OCI-LY7 (cell line): ENCODE measurements around the gene AKR1C4. TPM values are rescaled to one million over a fixed set of nuclear protein-coding genes. Genes with fewer than 3 reads are reported as not detected.
"Not testable (repeated sequence)": the region's sequence is repeated elsewhere in the genome, so short reads cannot be mapped to it uniquely, and the experiment has no call there.

Experiments used
- BruUV-seq: library from RNA; stranded (reverse); fragments of 400-500 nt; replicated peaks from 2 replicates; lab custom pipeline; 2021; lab: Mats Ljungman, UMichigan
- CTCF ChIA-PET: fragments of 300-600 bp; sonication (Branson Sonifier 250); formaldehyde crosslinking; loops from one replicate; lab custom pipeline; 2022; ENCODE audit warnings: antibody characterized with exemption; ENCODE audit not compliant: unreplicated experiment; lab: Charles Lee
- POLR2A ChIA-PET: fragments of 300-600 bp; sonication (Branson Sonifier 250); formaldehyde crosslinking; loops from one replicate; lab custom pipeline; 2022; ENCODE audit warnings: antibody characterized with exemption; lab: Charles Lee
- DNase-seq: peaks from one replicate; pipeline ENCODE4 v3.0.0-alpha.2; 2015; ENCODE audit warnings: low spot score
- H2AFZ ChIP-seq: fragments of 200-600 bp; sonication (generic), shearing (Covaris generic); 2 replicates; pipeline ENCODE4 v1.6.1; 2014; ENCODE audit warnings: mild to moderate bottlenecking, antibody characterized with exemption, low read length, moderate library complexity
- H3K27ac ChIP-seq: fragments of 200-600 bp; sonication (generic); 2 replicates; pipeline ENCODE4 v1.5.1; 2014; ENCODE audit warnings: mixed run types, low read depth, mild to moderate bottlenecking, moderate library complexity, low read length, inconsistent platforms; ENCODE audit not compliant: poor library complexity, severe bottlenecking
- H3K36me3 ChIP-seq: fragments of 200-600 bp; sonication (generic); 2 replicates; pipeline ENCODE4 v1.6.1; 2014; ENCODE audit warnings: mild to moderate bottlenecking, antibody characterized with exemption, low read length, moderate library complexity, mixed read lengths; ENCODE audit not compliant: insufficient read depth
- H3K4me1 ChIP-seq: fragments of 200-600 bp; sonication (generic); 2 replicates; pipeline ENCODE4 v1.5.1; 2014; ENCODE audit warnings: mild to moderate bottlenecking, low read length; ENCODE audit not compliant: insufficient read depth, poor library complexity, severe bottlenecking
- H3K4me2 ChIP-seq: fragments of 200-600 bp; sonication (generic); 2 replicates; pipeline ENCODE4 v1.6.1; 2014; ENCODE audit warnings: mild to moderate bottlenecking, low read length
- H3K4me3 ChIP-seq: fragments of 200-600 bp; sonication (generic); 2 replicates; pipeline ENCODE4 v1.5.1; 2014; ENCODE audit warnings: mild to moderate bottlenecking, low read depth, low read length; ENCODE audit not compliant: poor library complexity, severe bottlenecking
- H3K79me2 ChIP-seq: fragments of 200-600 bp; sonication (generic); 2 replicates; pipeline ENCODE4 v1.6.1; 2016; ENCODE audit warnings: low read depth, mild to moderate bottlenecking, low read length, moderate library complexity, mixed read lengths; ENCODE audit not compliant: insufficient read depth
- H3K9me2 ChIP-seq: fragments of 200-600 bp; sonication (generic); 2 replicates; pipeline ENCODE4 v1.6.1; 2016; ENCODE audit warnings: mild to moderate bottlenecking, low read length, mixed read lengths; ENCODE audit not compliant: insufficient read depth
- H3K9me3 ChIP-seq: fragments of 200-600 bp; sonication (generic); 2 replicates; pipeline ENCODE4 v1.6.1; 2014; ENCODE audit warnings: mild to moderate bottlenecking, mixed run types, low read length, mixed read lengths
- H4K20me1 ChIP-seq: fragments of 200-600 bp; sonication (generic); 2 replicates; pipeline ENCODE4 v1.6.1; 2014; ENCODE audit warnings: mild to moderate bottlenecking, antibody characterized with exemption, low read length, moderate library complexity, mixed read lengths; ENCODE audit not compliant: insufficient read depth
- EZH2phosphoT487 ChIP-seq: fragments of 200-600 bp; sonication (generic); IDR thresholded peaks from 2 replicates; pipeline ENCODE4 v1.6.1; 2018; ENCODE audit warnings: low read depth, borderline replicate concordance, mild to moderate bottlenecking, mixed run types, antibody characterized with exemption, low read length, moderate library complexity, mixed read lengths
- intact Hi-C: fragments of 100-400 bp; cut with micrococcal nuclease; formaldehyde crosslinking; loops from one replicate; pipeline ENCODE4 v1.10.0; 2022; ENCODE audit not compliant: unreplicated experiment
- total RNA-seq, 2 experiments: library from RNA; depleted of rRNA in 1 of 2; stranded (reverse); fragments of >200 nt in 1 of 2; shearing (Covaris generic) in 1 of 2; gene quantifications; 2 replicates each; pipeline ENCODE4 v1.2.3, GENCODE V29; 2014 to 2022
- TF ChIP-seq, protein P1 (sequence below): fragments of 200-600 bp; sonication (generic); conservative IDR thresholded peaks from 2 replicates; pipeline ENCODE4 v1.5.1; 2014; ENCODE audit warnings: mild to moderate bottlenecking, antibody characterized with exemption, low read length, moderate library complexity, mixed read lengths

AKR1C4 gene
- total RNA-seq, 2 experiments from 2014 or later = not detected

DNA sequence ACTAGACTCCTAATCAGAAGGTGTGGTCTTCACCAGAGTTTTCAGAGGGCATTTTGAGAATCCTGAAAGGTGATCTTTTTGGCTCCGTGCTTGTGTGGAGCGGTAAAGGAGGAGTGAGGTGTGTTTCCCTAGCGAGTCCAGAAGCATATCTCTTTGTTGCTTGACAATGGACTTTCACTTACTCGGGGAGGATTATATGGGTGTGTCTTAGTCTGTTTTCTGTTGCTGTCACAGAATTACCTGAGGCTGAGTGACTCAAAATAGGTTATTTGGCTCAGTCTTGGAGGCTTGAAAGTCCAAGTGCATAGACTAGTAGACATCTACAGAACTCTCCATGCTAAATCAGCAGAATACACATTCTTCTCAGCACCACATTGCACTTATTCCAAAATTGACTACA lies 57.9 kb downstream of the AKR1C4 start:
- Histone ChIP-seq H3K9me2 (no peaks in the 10 kb centered on the region), H3K4me1 (no peaks in the 10 kb centered on the region), H2AFZ (no peak overlapping the region), H3K79me2 (no peaks in the 10 kb centered on the region), H4K20me1 (no peaks in the 10 kb centered on the region), H3K4me2 (no peak overlapping the region), H3K4me3 (no peak overlapping the region), H3K36me3 (no peaks in the 10 kb centered on the region), H3K9me3 (no peaks in the 10 kb centered on the region), H3K27ac (no peak overlapping the region)
- ChIA-PET CTCF (no interaction called here), POLR2A (no interaction called here)
- TF ChIP-seq, protein P1, sequence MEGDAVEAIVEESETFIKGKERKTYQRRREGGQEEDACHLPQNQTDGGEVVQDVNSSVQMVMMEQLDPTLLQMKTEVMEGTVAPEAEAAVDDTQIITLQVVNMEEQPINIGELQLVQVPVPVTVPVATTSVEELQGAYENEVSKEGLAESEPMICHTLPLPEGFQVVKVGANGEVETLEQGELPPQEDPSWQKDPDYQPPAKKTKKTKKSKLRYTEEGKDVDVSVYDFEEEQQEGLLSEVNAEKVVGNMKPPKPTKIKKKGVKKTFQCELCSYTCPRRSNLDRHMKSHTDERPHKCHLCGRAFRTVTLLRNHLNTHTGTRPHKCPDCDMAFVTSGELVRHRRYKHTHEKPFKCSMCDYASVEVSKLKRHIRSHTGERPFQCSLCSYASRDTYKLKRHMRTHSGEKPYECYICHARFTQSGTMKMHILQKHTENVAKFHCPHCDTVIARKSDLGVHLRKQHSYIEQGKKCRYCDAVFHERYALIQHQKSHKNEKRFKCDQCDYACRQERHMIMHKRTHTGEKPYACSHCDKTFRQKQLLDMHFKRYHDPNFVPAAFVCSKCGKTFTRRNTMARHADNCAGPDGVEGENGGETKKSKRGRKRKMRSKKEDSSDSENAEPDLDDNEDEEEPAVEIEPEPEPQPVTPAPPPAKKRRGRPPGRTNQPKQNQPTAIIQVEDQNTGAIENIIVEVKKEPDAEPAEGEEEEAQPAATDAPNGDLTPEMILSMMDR = no peak
- no peak for TF ChIP-seq EZH2phosphoT487
- no TSS peak for BruUV-seq
- intact Hi-C loops = no loop called here
- DNase-seq = no peak

DNA sequence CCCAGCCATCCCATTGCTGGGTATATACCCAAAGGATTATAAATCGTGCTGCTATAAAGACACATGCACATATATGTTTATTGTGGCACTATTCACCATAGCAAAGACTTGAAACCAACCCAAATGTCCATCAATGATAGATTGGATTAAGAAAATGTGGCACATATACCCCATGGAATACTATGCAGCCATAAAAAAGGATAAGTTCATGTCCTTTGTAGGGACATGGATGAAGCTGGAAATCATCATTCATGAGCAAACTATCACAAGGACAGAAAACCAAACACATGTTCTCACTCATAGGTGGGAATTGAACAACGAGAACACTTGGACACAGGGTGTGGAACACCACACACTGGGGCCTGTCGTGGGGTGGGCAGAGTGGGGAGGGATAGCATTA lies 61.1 kb downstream of the AKR1C4 start:
- H3K4me2 ChIP-seq, BruUV-seq, H3K4me3 ChIP-seq, H3K4me1 ChIP-seq, H4K20me1 ChIP-seq, H3K27ac ChIP-seq, DNase-seq, H3K9me3 ChIP-seq, intact Hi-C loops, H2AFZ ChIP-seq, CTCF ChIA-PET, H3K9me2 ChIP-seq, H3K36me3 ChIP-seq, H3K79me2 ChIP-seq: not testable (repeated sequence)
- POLR2A ChIA-PET = interaction anchor here (0.6 kb wide), 1 partner anchor 14 kb away, joined by 3 read pairs; no protein-coding TSS in a partner anchor

DNA sequence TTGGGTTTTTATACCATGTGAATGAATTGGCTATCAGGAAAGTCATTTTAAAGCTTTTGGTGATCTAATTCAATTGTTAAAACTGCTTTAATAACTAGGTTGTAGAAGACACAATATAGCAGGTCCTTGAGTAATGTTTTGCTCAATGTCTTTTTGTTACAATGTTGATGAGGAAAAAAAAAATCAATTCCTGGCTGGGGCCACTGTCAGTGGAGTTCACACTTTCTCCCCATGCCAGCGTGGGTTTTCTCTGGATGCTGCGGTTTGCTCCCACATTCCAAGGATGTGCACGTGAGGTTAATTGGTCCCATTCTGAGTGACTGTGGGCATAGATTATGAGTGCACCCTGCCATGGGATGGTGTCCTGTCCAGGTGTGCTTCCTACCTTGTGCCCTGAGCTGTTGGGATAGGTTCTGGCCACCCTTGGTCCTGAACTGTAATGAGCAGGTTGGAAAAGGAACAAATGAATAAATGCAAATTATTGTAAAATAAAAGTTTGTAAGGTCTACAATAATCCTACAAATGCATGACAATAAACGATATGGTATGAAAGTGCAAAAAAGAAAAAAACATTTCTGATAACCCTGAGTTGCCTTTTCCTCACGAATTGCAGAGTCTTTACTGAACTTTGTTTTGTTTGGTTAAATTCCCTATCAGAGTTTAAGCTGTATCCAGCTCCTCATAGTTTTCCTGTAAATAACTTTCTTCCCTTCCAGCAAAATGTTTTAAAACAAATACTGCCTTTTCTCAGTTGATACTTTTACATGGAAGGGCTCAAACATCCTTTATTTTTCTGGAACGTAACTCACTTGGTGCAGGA lies 62.7 kb downstream of the AKR1C4 start:
- H3K79me2 ChIP-seq = no peaks in the 10 kb centered on the region
- no peak for DNase-seq
- H3K9me2 ChIP-seq = no peaks in the 10 kb centered on the region
- CTCF ChIA-PET = no interaction called here
- no peak overlapping the region for H3K27ac ChIP-seq
- no peak overlapping the region for H2AFZ ChIP-seq
- no TSS peak for BruUV-seq
- no peak overlapping the region for H3K4me2 ChIP-seq
- TF ChIP-seq, protein P1 = no peak
- TF ChIP-seq EZH2phosphoT487 = no peak
- no peaks in the 10 kb centered on the region for H3K4me1 ChIP-seq
- no peak overlapping the region for H3K4me3 ChIP-seq
- no peaks in the 10 kb centered on the region for H4K20me1 ChIP-seq
- intact Hi-C loops = no loop called here
- POLR2A ChIA-PET = no interaction called here
- H3K9me3 ChIP-seq = no peaks in the 10 kb centered on the region; the same call in 1 of the 2 replicates
- no peaks in the 10 kb centered on the region for H3K36me3 ChIP-seq
